Ureter (tissue), 1 donor: ENCODE data around the gene PSMA8. TPM values are rescaled to one million over a fixed set of nuclear protein-coding genes. Genes with fewer than 3 reads are reported as not detected.
"Not testable (repeated sequence)": the region's sequence is repeated elsewhere in the genome, so short reads cannot be mapped to it uniquely, and the experiment has no call there.

ENCODE experiments used
- DNase-seq: peaks from one replicate; pipeline ENCODE4 v3.0.0-alpha.2; 2020; ENCODE audit warnings: low spot score
- total RNA-seq: library from RNA; stranded (reverse); gene quantifications from one replicate; pipeline ENCODE4 v1.2.4, GENCODE V29; 2023
- donor health status: DM: yes; HTN: yes; CAD: no.

The PSMA8 gene
- total RNA-seq, 1 donor from 2014 or later: not detected

GRCh38 chr18:26175481-26175880 is 41.8 kb downstream of the PSMA8 start:
- no peak for DNase-seq

GRCh38 chr18:26176134-26176533 is 42.5 kb downstream of the PSMA8 start:
- DNase-seq: no peak

DNA sequence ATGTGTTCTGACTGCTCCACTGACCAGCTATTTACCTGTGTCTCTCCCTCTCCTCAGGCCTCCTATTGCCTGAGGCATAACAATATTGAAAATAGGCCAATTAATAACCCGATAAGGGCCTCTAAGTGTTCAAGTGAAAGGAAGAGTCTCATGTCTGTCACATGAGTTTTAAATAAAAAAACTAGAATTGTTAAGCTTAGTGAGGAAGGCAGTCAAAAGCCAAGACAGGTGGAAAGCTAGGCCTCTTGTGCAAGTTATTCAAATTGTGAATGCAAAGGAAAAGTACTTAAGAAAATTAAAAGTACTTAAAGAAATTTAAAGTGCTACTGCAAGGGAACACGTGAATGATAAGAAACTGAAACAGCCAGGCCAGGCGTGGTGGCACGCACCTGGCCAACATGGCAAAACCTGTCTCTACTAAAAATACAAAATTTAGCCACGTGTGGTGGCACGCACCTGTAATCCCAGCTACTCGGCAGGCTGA is 47.7 kb downstream of the PSMA8 start:
- DNase-seq: no peak

DNA sequence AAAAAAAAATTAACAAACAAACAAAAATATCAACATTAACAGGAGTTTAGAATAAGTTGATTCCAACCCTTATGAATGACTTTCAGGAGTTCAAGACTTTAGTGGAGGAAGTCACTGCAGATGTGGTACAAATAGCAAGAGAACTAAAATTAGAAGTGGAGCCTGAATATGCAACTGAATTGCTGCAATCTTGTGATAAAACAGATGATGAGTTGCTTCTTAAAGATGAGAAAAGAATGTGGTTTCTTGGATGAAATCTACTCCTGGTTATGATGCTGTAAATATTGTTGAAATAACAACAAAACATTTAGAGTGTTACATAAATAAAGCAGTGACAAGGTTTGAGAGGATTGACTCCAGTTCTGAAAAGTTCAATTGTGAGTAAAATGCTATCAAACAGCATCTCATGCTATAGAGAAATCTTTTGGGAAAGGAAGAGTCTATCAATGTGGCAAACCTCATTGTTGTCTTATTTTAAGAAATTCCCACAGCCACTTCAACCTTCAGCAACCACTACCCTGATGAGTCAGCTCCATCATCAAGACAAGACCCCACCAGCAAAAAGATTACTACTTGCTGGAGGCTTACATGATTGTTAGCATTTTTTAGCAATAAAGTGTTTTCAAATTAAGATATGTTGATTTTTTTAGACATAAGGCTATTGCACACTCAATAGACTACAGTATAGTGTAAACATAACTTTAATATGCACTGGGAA is 49.9 kb downstream of the PSMA8 start:
- DNase-seq: no peak

DNA sequence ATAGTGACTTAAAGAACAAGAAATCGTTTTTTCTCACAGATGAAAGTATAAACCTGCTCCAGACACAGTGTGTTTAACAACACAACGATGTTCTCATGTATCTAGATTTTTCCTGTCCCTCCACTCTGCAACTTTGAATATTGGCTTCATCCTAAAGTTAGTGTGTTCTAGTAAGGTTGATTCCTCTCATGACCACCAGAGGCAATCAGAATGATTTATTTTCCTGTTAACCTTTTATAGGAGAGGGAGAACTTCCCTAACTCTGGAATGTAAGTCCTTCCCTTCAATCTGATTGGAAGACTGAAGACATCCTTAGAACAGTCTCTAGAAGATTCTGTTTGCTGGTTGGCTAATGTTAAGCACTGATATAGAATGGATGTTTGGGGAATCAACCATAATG is 51.6 kb downstream of the PSMA8 start:
- no peak for DNase-seq

DNA sequence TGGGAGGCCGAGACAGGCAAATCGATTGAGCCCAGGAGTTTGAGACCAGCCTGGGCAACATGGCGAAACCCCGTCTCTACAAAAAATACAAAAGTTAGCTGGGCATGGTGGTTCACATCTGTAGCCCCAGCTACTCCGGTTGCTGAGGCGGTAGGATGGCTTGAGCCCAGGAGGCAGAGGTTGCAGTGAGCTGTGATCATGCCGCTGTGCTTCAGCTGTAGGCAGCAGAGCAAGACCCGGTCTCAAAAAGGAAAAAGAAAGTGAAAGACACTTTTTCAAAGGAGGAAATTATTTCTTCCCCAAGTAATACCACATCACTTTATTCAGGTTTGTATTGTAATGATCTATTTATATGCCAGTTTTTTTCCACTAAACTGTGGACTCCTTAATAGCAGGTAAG is 56.8 kb downstream of the PSMA8 start:
- DNase-seq: no peak

DNA sequence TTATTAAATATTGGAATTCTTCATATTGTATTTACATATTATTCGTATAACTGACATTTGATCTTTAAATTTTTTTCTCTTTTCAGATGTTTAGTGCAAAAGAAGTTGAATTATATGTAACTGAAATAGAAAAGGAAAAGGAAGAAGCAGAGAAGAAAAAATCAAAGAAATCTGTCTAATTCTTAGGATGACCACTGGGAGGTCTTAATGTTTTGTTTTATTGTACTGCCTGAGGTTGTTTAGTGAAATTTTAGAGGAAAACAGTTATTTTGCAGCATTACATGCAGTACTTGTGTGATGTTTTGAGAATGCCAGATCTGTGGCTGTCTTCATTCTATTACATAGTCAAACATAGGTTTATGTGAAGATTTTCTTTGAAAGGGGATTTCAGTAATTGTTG is 58.6 kb downstream of the PSMA8 start:
- DNase-seq: no peak

DNA sequence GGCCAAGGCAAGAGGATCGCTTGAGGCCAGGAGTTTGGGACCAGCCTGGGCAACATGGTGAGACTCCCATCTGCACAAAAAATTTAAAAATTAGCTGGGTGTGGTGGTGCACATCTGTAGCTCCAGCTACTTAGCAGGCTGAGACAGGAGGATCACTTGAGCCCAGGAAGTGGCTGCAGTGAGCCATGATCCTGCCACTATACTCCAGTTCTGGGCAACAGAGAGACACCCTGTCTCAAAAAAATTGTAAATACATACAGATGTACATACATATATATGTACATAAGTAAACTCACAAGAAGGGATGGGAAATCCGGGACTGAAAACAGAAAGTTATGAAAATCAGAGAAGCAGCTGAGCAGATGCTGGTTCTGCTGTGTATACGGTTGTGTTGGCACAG is 62.9 kb downstream of the PSMA8 start:
- no peak for DNase-seq

GRCh38 chr18:26202001-26202400 is 68.3 kb downstream of the PSMA8 start:
- DNase-seq: not testable (repeated sequence)

DNA sequence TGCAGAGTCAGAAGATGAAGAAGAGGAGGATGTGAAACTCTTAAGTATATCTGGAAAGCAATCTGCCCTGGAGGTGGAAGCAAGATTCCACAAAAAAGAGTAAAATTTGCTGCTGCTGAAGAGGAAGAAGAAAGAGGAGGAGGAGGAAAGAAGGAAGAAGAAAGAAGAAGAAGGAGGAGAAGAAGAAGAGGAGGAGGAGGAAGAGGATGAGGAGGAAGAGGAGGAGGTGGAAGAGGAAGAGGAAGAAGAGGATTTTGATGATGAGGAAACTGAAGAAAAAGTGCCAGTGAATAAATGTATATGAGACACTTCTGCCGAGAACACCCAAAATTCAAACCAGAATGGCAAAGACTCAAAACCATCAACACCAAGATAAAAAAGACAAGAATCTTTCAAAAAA is 71.6 kb downstream of the PSMA8 start:
- no peak for DNase-seq

DNA sequence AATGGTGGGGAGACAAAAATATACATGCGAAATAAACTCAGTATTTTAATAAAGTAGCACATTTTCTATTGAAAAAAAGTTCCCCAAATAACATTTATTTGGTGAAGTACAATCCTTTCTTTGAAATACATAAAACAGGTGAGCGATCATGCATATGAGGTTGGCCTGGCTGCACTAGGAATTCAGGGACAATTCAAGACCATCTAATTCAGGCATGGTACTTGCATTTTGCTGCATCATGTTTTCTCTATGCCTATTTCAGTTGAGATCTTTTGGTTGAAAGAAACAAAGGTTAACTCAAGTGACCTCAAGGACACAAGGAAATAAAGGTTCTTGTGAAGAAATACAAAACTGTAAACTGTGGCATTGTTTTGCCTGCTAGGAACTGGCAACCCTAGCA is 72.8 kb downstream of the PSMA8 start:
- DNase-seq: no peak

DNA sequence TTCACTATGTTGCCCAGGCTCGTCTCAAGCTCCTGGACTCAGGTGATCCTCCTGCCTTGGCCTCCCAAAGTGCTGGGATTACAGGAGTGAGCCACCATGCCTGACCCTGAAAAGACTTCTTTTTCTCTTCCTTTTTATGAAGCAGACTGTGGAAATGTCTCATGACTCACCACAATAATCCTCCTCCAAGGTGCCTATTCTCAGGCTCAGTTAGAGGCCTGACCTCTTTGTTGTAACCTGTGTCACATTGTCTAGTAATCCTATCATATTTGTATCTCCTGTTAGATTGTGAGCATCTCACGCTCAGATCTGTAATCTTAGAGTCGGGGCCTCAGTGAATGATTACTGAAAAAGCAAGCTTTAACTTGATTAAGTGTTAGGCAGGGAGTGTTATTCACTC is 74.3 kb downstream of the PSMA8 start:
- no peak for DNase-seq

GRCh38 chr18:26208977-26209376 is 75.3 kb downstream of the PSMA8 start:
- DNase-seq: no peak

DNA sequence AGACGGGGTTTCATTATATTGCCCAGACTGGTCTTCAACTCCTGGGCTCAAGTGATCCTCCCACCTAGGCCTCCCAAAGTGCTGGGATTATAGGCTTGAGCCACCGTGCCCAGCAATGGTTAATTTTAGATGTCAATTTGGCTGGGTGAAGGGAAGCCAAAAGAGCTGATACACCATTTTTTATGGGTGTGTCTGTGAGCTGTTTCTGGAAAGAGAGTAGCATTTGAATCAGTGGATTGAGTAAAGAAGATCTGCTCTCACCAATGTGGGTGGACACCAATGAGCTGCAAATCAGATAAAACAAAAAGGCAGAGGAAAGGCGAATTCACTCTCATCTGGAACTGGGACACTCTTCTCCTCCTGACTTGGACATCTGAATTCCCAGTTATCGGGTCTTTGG is 76.5 kb downstream of the PSMA8 start:
- DNase-seq: no peak

GRCh38 chr18:26215247-26215970 is 81.7 kb downstream of the PSMA8 start:
- no peak for DNase-seq

DNA sequence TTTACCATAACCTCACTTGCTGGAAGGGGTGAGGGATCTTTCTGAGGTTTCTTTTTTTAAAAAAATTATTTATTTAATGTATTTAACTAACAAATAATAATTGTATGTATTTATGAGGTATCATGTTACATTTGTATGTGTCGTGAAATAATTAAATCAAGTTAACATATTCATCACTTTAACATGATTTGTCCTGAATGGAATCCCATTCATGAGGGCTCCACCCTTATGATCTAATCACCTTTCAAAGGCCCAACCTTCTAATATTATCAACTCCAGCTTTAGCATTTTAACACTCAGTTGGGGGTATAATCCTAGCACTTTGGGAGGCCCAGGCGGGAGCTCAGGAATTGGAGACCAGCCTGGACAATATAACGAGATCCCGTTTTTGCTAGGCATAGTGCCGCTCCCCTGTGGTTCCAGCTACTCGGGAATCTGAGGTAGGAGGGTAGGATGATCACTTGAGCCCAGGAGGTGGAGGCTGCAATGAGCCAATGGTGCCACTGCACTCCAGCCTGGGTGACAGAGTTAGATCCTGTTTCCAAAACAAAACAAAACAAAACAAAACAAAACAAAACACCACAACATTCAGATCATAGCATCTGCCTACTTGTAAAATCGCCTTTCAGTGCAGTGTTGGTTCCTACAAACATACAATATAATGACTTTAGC is 91.5 kb downstream of the PSMA8 start:
- DNase-seq: no peak

DNA sequence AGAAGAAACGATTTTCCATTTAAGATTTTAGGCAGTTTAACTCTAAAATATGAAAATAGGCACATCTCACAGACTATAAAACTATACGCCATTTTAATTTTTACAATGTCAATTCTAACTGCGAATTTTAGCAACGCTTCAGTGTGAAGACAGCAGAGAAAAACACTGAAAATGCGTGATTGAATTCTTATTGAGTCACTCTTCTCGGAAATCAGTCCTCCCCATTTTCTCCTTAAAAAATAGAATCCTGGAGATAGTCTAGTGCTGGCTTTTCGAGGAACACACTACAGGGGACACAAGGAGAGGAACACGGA is 92.2 kb downstream of the PSMA8 start:
- no peak for DNase-seq

GRCh38 chr18:26226229-26227050 is 92.8 kb downstream of the PSMA8 start, which contains the start of gene TAF4B:
TSS of gene TAF4B (plus strand) at chr18:26226445. CDS start at chr18:26226934, 489 bp downstream.
- peak; percentile 94 for DNase-seq

DNA sequence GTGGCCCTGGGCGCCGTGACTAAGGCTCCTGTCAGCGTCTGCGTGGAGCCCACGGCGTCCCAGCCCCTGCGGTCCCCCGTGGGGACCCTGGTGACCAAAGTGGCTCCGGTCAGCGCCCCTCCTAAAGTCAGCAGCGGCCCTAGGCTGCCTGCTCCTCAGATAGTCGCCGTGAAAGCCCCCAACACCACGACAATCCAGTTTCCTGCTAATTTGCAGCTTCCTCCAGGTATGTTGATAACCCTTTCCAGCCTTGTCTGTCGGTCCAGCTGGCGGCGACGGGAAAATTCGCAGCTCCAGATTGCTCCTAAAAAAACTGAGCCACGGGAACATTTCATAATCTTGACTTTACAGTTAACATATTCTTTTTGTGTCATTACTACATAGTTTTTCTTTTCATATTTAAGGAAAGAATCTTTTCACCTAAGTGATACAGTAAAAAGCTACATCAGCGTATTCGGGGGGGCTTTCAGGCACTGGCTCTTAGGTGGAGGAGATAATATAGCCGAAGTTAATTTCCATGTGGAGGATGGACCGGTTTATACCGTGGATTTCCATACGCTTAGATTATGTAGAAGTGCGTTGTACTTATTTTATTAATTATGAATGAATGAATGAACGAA is 93.5 kb downstream of the PSMA8 start:
- DNase-seq: no peak

GRCh38 chr18:26228562-26229260 is 95.0 kb downstream of the PSMA8 start:
- DNase-seq: no peak

- DNase-seq: no peak
These were observed 96.8 kb downstream of the PSMA8 start for GRCh38 chr18:26230497-26230896.
